Heart left ventricle (tissue), 13 donors: ENCODE results near the gene MYL4.

Source experiments
- CTCF ChIP-seq, 12 donors: fragments of 200-600 bp; sonication (generic) in 4 of 12; IDR thresholded peaks; one replicate each; pipeline versions ENCODE4 v1.5.0 to v1.8.0; 2018 to 2022; ENCODE audit warnings: antibody characterized with exemption in 12 of 12, mild to moderate bottlenecking in 5 of 12
- POLR2A ChIP-seq, 2 donors: fragments of 450-650 bp; IDR thresholded peaks; one replicate each; pipeline ENCODE4 v1.6.1; 2017; ENCODE audit warnings: antibody characterized with exemption in 2 of 2, mild to moderate bottlenecking in 2 of 2, moderate library complexity in 2 of 2
- donor health status: ischemic (EF 13 %, LVEDD 7.1; RV severe dilation, severe dysfunction).
- donor health status: DM: no; HTN: yes; CAD: no.
- donor health status: DM: no; HTN: no; CAD: no.
- donor health status: ischemic (EF 25% LVEDD 6.9; RV normal size, moderate dysfunction).
- donor health status: ischemic (EF 25% LVEDD 5.7; RV mildly dilated, moderate dysfunction).
- donor health status: ischemic (EF 35%, LVEDD 5.7; RV mildly dilated, moderate dysfunction).
- donor health status: nonischemic (EF 11% LVEDD 7.7; RV severe dilation, severe dysfunction).
- donor health status: DM: yes; HTN: yes; CAD: no.
- donor health status: PGD.
- donor health status: ischemic (EF 29% LVEDD 5.4; RV normal size, mild dysfunction).
- donor health status: nonischemic (EF 23%, LVEDD 6.1; RV moderate dilation, normal function).

- TF ChIP-seq CTCF (IDR thresholded peaks at IDR 0.05) (no peak), POLR2A (IDR thresholded peaks at IDR 0.05) (no peak)
Measured at GRCh38 chr17:47238321-47239010, 29.3 kb downstream of the MYL4 start.
